ENCODE results near the gene RGR.

RGR gene

GRCh38 chr10:84293171-84293570 lies 48.3 kb downstream of the RGR start:
- no peak for DNase-seq (ENCODE audit: low read depth in 3 of 3, low spot score in 1 of 3)

- DNase-seq (ENCODE audit: low read depth in 3 of 3, low spot score in 1 of 3), result no peak
Observed at GRCh38 chr10:84293574-84294016, 48.7 kb downstream of the RGR start.

- no peak for DNase-seq (ENCODE audit: low read depth in 3 of 3, low spot score in 1 of 3)
Observed at GRCh38 chr10:84294766-84295447, 50.1 kb downstream of the RGR start.

- no peak for DNase-seq (ENCODE audit: low read depth in 3 of 3, low spot score in 1 of 3)
Observed at GRCh38 chr10:84296091-84296981, 51.5 kb downstream of the RGR start.

- no peak for DNase-seq (ENCODE audit: low read depth in 3 of 3, low spot score in 1 of 3)
Observed at GRCh38 chr10:84298057-84298456, 53.2 kb downstream of the RGR start.

GRCh38 chr10:84302223-84302622 lies 57.4 kb downstream of the RGR start:
- DNase-seq (ENCODE audit: low read depth in 3 of 3, low spot score in 1 of 3), result no peak

- no peak for DNase-seq (ENCODE audit: low read depth in 3 of 3, low spot score in 1 of 3)
Observed at GRCh38 chr10:84306751-84307384, 62.0 kb downstream of the RGR start.

GRCh38 chr10:84308021-84308420 lies 63.2 kb downstream of the RGR start:
- DNase-seq (ENCODE audit: low read depth in 3 of 3, low spot score in 1 of 3), result no peak

- DNase-seq (ENCODE audit: low read depth in 3 of 3, low spot score in 1 of 3), result no peak
Observed at GRCh38 chr10:84308481-84309304, 63.8 kb downstream of the RGR start.
